Measurements from ENCODE around the gene SOX14.

- no peak for TF ChIP-seq EZH2 (IDR thresholded peaks at IDR 0.05; ENCODE audit: insufficient read depth, poor library complexity, severe bottlenecking)
- TF ChIP-seq EZH2phosphoT487 (IDR thresholded peaks at IDR 0.05; ENCODE audit: insufficient read depth, low read depth): no peak
Observed at GRCh38 chr3:137761099-137761562, 3.0 kb upstream of the SOX14 start.

Data from GM23248 (cell line).